NB4 (cell line): ENCODE results near the gene TUBA1A.
"Not testable (repeated sequence)": the region's sequence is repeated elsewhere in the genome, so short reads cannot be mapped to it uniquely, and the experiment has no call there.

Source experiments
- DNase-seq: peaks from one replicate; pipeline ENCODE4 v3.0.0; 2010; ENCODE audit warnings: low read depth
- H3K4me3 ChIP-seq: one replicate; pipeline ENCODE4 v1.5.1; 2011; ENCODE audit warnings: mild to moderate bottlenecking, low read depth, low read length, moderate library complexity
- MYC ChIP-seq: IDR thresholded peaks from 2 replicates; pipeline ENCODE4 v1.6.1; 2011; ENCODE audit warnings: low read depth, low read length
- POLR2A ChIP-seq: IDR thresholded peaks from 2 replicates; pipeline ENCODE4 v1.6.1; 2011; ENCODE audit warnings: mild to moderate bottlenecking; ENCODE audit not compliant: insufficient read length; ENCODE audit errors: extremely low read depth
- TF ChIP-seq, protein P1 (sequence below): IDR thresholded peaks from one replicate; pipeline ENCODE4 v1.5.1; 2012; ENCODE audit warnings: low read depth, low read length
- TF ChIP-seq, protein P2 (sequence below): IDR thresholded peaks from 2 replicates; pipeline ENCODE4 v1.6.1; 2011; ENCODE audit warnings: low read depth, low read length

Gene TUBA1A

DNA sequence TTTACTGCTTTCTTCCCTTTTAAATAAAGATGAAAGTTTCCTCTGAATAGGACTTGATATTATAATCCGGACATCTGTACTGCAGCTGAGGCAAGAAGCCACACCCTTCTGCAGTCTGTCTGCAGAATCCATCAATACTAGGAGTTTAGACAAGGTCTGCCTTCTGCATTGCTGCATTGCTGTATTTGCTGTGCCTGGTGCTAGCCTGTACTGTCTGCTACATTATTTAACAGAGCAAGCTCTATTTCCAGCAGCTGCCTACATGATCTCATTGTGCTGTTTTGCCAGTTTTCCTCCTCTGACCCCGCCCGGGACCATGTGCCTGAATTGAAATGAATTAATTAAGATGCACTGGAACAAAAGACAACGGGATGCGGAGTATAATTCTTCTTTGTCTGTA lies 1.7 kb downstream of the TUBA1A start:
- no peak overlapping the region for H3K4me3 ChIP-seq
- DNase-seq, result no peak
- TF ChIP-seq, protein P1, sequence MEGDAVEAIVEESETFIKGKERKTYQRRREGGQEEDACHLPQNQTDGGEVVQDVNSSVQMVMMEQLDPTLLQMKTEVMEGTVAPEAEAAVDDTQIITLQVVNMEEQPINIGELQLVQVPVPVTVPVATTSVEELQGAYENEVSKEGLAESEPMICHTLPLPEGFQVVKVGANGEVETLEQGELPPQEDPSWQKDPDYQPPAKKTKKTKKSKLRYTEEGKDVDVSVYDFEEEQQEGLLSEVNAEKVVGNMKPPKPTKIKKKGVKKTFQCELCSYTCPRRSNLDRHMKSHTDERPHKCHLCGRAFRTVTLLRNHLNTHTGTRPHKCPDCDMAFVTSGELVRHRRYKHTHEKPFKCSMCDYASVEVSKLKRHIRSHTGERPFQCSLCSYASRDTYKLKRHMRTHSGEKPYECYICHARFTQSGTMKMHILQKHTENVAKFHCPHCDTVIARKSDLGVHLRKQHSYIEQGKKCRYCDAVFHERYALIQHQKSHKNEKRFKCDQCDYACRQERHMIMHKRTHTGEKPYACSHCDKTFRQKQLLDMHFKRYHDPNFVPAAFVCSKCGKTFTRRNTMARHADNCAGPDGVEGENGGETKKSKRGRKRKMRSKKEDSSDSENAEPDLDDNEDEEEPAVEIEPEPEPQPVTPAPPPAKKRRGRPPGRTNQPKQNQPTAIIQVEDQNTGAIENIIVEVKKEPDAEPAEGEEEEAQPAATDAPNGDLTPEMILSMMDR, result no peak

DNA sequence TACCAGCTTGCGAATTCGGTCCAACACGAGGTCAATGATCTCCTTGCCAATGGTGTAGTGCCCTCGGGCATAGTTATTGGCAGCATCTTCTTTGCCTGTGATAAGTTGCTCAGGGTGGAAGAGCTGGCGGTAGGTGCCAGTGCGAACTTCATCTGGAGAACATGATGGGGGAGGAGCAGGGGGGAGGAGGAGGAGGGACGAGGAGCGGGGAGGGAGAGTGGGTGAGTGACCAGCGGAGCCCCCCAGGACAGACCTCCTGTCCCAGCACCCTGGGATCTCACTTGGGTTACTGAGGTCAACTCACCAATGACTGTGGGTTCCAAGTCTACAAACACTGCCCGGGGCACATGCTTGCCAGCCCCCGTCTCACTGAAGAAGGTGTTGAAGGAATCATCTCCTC lies 2.6 kb downstream of the TUBA1A start:
- H3K4me3 ChIP-seq, DNase-seq: not testable (repeated sequence)

DNA sequence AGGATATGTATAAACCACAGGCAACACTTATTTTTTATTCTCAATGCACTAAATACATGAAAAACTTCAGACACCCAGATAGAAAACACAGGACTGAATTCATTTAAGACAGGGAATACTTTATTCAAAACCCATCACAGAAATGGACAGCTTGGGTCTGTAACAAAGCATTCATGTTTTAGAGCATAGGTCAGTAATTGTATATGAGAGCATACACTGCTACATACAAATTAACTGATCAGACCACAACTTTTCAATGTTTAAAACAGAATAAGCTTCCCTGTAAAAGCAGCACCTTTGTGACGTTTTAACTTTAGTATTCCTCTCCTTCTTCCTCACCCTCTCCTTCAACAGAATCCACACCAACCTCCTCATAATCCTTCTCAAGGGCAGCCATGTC lies 4.2 kb downstream of the TUBA1A start:
- DNase-seq, H3K4me3 ChIP-seq: not testable (repeated sequence)

DNA sequence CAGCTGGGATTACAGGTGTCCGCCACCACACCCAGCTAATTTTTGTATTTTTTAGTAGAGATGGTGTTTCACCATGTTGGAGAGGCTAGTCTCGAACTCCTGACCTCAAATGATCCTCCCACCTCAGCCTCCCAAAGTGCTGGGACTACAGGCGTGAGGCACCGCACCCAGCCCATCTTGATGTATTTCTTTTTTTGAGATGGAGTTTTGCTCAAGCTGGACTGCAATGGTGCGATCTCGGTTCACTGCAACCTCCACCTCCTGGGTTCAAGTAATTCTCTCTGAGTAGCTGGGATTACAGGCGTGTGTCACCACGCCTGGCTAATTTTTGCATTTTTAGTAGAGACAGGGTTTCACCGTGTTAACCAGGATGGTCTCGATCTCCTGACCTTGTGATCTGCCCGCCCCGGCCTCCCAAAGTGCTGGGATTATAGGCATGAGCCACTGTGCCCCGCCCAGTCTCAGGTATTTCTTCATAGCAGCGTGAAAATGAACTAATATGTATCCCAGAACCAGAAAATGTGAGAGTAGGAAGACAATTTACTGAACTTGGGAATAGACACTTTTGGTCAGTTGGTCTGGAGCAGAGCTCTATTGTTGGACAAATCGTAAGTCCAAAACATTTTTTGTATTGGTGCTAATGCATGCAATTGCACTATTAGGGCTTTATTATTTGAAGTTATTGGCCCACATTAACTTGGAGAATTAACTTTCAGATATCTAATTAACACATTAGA lies 5.5 kb downstream of the TUBA1A start:
- H3K4me3 ChIP-seq, result not testable (repeated sequence)

DNA sequence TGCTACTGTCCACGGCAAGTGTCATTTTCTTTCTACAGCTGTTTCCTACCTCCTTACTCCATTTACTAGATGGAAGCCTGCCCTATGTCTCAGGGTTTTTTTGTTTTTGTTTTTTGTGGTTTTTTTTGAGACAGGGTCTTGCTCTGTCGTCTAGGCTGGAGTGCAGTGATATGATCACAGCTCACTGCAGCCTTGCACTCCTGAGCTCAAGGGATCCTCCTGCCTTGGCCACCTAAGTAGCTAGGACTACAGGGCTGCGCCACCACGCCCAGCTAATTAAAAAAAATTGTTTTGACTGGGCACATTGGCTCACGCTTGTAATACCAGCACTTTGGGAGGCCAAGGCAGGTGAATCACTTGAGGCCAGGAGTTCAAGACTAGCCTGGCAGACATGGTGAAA lies 14.7 kb downstream of the TUBA1A start:
- DNase-seq, result no peak
- TF ChIP-seq MYC (no peak), POLR2A (no peak)
- TF ChIP-seq, protein P1, result no peak
- TF ChIP-seq, protein P2, sequence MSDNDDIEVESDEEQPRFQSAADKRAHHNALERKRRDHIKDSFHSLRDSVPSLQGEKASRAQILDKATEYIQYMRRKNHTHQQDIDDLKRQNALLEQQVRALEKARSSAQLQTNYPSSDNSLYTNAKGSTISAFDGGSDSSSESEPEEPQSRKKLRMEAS, result no peak
- no peak overlapping the region for H3K4me3 ChIP-seq

More for the DNA sequence above, 5.5 kb downstream of the TUBA1A start:
- DNase-seq, result not testable (repeated sequence)

DNA sequence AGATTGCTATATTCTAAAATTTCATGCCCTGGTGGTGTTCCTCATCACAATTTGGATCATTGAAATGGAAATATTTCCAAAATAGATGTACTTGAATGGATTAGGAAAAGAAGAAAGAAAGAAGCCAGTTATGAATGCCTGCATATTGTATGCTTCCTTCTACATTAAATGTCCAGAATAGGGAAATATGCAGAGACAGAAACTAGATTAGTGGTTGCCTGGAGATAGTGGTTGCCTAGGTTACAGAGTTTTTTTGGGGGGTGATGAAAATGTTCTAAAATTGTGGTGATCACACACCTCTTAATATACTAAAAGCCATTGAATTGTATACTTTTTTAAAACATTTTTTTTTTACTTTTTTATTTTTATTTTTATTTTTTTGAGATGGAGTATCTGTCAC lies 18.0 kb downstream of the TUBA1A start:
- no peak overlapping the region for H3K4me3 ChIP-seq
- no peak for DNase-seq
- TF ChIP-seq POLR2A (no peak), MYC (no peak)
- TF ChIP-seq, protein P2, result no peak
- TF ChIP-seq, protein P1, result no peak

DNA sequence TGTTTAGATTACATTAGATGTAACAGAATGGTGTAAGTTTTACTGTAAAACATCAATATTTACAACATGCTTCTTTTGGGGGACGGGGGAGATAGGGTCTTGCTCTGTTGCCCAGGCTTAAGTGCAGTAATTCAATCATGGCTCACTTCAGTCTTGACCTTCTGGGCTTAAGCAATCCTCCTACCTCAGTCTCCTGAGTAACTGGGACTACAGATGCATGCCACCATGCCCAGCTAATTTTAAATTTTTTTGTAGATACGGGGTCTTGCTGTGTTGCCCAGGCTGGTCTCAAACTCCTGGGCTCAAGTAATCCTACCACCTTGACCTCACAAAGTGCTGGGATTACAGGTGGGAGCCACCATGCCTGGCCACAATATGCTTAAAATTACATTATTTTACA lies 23.8 kb downstream of the TUBA1A start:
- H3K4me3 ChIP-seq, result no peak overlapping the region

DNA sequence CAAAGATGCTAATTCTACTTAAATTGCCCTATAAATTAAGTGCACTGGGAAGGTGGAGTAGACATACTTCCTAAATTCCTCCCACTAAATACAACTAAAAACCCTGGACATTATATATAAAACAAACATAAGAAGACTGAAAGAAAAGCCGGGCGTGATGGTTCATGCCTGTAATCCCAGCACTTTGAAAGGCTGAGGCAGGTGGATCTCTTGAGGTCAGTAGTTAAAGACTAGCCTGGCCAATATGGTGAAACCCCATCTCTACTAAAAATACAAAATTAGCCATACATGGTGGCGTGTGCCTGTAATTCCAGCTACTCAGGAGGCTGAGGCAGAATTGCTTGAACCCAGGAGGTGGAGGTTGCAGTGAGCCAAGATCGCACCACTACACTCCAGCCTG lies 27.0 kb downstream of the TUBA1A start:
- not testable (repeated sequence) for H3K4me3 ChIP-seq, DNase-seq

More for the DNA sequence above, 23.8 kb downstream of the TUBA1A start:
- DNase-seq, result no peak
- TF ChIP-seq MYC (no peak), POLR2A (no peak)
- TF ChIP-seq, protein P2, result no peak
- TF ChIP-seq, protein P1, result no peak
